ENCODE measurements around the gene TNP2.

Gene TNP2

GRCh38 chr16:11306997-11307638 lies 38.0 kb upstream of the TNP2 start:
- H3K4me3 ChIP-seq (ENCODE audit: low read depth, low read length) = no peak overlapping the region
- DNase-seq (ENCODE audit: low read depth) = peak; percentile 56
- TF ChIP-seq, protein P1, sequence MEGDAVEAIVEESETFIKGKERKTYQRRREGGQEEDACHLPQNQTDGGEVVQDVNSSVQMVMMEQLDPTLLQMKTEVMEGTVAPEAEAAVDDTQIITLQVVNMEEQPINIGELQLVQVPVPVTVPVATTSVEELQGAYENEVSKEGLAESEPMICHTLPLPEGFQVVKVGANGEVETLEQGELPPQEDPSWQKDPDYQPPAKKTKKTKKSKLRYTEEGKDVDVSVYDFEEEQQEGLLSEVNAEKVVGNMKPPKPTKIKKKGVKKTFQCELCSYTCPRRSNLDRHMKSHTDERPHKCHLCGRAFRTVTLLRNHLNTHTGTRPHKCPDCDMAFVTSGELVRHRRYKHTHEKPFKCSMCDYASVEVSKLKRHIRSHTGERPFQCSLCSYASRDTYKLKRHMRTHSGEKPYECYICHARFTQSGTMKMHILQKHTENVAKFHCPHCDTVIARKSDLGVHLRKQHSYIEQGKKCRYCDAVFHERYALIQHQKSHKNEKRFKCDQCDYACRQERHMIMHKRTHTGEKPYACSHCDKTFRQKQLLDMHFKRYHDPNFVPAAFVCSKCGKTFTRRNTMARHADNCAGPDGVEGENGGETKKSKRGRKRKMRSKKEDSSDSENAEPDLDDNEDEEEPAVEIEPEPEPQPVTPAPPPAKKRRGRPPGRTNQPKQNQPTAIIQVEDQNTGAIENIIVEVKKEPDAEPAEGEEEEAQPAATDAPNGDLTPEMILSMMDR (conservative IDR thresholded peaks at IDR 0.05; ENCODE audit: low read depth, low read length) = no peak

DNA sequence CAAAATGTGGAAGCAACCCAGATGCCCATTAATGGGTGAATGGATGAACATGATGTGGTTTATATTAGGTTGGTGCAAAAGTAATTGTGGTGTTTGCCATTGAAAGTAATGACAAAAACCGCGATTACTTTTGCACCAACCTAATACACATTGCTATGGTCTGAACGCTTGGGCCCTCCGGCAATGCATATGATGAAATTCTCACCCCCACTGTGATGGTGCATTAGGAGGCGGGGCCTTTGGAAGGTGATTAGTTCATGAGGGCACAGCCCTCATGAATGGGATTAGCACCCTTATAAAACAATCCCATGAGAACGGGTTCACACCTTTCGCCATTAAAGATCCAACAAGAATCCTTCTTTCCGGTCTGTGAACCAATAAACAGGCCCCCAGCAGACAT lies 37.3 kb upstream of the TNP2 start:
- no peak overlapping the region for H3K4me3 ChIP-seq (ENCODE audit: low read depth, low read length)
- TF ChIP-seq, protein P1 (conservative IDR thresholded peaks at IDR 0.05; ENCODE audit: low read depth, low read length) = no peak
- DNase-seq (ENCODE audit: low read depth) = no peak

GRCh38 chr16:11303405-11304138 lies 34.4 kb upstream of the TNP2 start:
- no peak for DNase-seq (ENCODE audit: low read depth)
- TF ChIP-seq, protein P1 (conservative IDR thresholded peaks at IDR 0.05; ENCODE audit: low read depth, low read length) = no peak

DNA sequence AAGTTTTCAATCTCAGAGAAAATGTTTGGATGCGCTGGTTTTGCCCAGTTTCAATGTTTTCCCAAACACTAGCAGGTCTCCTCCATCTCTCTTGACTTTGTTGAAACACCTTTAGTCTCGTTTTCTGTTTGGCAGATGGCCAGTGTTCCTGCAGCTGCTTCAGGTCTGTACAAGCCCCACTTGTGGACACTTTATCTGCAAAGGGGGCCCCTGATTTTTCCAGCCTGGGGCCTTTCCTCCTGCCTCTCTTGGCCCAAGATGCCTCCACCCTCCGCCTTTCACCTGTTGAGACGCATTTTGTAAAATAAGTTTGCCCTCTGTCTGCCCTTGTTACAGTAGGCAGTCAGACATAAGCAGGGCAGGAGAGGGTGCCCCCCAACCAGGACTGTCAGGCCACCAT lies 33.9 kb upstream of the TNP2 start:
- H3K4me3 ChIP-seq (ENCODE audit: low read depth, low read length) = no peak overlapping the region
- TF ChIP-seq, protein P1 (conservative IDR thresholded peaks at IDR 0.05; ENCODE audit: low read depth, low read length) = no peak
- DNase-seq (ENCODE audit: low read depth) = no peak

More at GRCh38 chr16:11303405-11304138, 34.4 kb upstream of the TNP2 start:
- no peak overlapping the region for H3K4me3 ChIP-seq (ENCODE audit: low read depth, low read length)

- TF ChIP-seq, protein P1 (conservative IDR thresholded peaks at IDR 0.05; ENCODE audit: low read depth, low read length) = no peak
- no peak for DNase-seq (ENCODE audit: low read depth)
- H3K4me3 ChIP-seq (ENCODE audit: low read depth, low read length) = no peak overlapping the region
Observed at GRCh38 chr16:11301645-11302501, 32.7 kb upstream of the TNP2 start.

DNA sequence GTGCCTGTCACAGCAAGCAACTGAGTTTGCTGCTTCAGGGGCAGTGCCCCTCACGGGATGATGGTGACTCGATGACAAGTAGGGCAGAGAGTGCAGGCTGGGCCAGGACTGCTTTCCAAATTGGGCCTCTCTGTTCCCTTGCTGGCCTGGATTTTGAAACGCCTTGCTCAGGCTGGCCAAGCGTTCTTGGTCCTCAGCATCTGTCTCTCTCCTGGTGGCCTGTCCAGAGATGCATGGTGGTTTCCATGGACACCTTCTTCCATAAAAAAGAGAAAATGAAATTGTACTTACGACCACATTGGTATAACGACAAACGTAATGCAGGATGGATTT lies 31.4 kb upstream of the TNP2 start:
- no peak overlapping the region for H3K4me3 ChIP-seq (ENCODE audit: low read depth, low read length)
- TF ChIP-seq, protein P1 (conservative IDR thresholded peaks at IDR 0.05; ENCODE audit: low read depth, low read length) = no peak
- DNase-seq (ENCODE audit: low read depth) = no peak

Data from choroid plexus epithelial cell (primary cell).